IPS-NIHi11 (cell line): ENCODE results near the gene F12.

Experiments used
- DNase-seq: peaks from one replicate; pipeline ENCODE4 v3.0.0; 2012; ENCODE audit warnings: mixed read lengths, low spot score

Gene F12

DNA sequence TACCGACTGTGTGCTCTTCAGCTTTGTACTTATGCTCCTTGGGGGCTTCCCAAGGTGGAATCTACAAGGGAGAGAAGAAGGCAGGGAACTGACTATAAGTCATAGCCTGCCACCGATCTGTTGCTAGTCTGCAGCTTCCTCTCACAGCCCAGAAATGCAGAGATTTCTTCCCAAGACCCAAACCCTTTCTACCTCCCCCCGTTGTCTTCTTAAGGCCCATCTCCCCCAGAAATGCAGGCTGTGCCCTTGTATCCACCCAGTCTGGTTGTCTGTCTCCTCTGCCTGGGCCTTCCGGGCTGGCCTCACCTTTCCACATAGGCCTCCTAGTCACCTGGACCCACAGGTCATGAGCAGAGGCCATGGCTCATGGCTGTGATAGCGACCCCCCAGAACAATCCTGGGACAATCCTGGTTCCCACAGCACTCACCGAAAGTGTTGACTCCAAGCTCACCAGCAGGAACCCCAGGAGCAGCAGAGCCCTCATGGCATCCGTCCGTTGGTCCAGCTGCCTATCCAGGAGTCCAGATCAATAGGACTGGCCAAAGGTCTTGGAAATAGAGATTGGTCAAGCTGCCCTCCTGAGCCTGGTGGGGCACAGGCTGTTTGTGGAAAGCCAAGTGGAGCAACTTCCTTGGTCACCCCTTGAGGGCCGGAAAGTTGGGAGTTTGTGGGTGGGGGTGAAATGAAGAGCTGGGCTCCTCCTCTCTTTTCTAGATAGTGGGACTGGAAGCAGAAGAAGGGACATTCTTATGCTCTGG lies at the start of gene F12:
F12 (minus strand) TSS at position 522 of the 759 bp plus-strand sequence; CDS start at position 485, 37 bp downstream.
- DNase-seq: no peak

DNA sequence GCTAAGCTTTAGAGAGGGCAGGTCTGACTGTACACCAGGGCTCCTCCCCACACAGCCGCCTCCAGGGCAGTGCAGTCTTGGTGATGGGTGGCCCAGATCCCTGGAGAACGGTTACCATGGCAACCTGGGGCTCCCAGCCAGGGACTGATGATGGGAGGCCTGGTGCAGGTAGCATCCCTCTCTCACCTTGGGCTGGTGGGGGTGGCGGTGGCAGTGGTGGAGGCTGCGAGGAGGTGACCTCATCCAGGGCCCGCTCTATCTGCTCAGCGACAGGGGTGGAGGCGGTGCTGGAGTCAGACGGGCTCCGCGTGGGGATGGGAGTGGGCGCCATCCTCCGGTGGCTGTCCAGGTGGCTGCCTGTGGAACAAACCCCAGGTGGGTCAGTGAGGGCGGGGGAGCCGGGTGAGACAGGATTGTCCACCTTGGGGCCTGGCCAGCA lies 49.6 kb upstream of the F12 start:
- DNase-seq: no peak

DNA sequence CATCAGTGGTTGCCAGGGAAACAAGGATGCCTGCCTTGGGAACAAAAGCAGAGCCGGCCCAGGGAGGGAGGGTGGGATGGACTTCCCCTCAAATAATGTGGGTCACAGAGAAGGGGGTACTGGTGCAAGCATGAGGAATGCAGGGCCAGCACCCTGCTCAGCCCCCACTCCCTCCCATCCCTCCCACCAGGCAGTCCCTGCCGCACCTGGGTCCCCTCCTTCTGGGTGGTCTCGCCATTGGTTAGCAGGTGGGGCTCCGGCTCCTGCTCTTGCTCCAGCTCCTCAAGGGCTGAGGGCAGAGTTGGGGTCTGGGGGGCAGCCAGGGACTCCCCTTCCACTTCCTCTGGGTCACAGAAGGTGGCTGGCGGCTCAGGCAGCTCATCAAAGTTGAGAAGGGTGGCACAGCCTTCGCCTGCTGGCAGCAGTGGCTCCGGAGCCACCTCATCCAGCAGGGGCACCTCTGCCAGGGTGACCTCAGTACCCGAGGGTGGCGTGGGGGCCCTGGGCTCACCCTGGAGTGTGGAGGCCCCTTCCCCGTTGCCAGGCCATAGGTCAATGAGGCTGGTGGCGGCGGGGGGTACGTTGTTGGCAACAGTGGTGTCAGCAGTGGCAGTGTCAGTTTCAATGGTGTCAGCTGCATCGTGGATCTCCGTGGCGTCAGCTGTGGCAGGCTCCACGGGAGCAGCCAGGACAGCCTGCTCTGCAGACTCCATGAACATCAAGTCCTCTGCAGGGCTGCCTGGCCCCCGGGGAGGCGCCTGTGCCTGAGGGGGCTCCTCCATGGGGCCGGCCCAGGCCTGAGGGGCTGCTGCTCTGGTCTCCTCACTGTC lies 48.7 kb upstream of the F12 start:
- no peak for DNase-seq

DNA sequence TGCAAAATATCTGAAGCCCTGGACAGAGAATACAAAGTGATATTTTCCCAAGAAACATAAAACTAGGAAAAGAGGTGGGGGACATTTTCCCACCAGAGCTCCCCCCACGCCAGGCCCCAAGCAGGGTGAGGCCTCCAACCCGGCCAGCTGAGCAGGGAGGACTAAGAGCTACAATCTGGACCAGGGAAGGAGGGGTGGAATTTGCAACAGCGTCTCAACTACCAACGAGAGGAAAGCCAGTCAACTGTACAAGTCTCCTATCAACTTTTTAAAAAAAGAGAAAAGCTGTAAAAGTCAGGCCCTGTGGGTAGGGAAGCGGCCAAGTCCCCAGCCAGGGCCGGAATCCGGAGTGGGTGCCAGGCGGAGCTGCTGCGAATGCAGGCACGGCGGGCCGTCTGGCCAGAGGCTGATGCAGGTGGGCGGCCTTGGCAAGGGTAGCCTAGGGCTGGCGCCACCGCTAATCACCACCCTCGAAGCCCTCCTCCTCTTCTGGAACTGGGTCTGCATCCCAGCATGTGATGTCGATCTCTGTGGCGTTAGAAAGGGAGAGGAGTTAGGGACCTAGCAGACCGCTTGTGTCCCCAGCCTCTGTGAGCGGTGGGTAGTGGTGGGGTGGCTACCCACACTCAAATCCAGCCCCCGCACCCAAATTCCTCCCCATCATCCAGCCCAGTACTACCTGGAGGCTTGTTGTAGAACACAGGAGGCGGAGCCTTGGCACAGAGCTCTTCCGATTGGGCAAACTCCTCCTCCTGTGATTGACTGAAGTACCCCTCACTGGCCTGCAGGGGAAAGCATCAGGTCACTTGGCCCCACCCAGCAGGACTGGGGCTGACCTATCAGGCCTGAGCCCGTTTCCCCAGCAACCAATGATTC lies 47.9 kb upstream of the F12 start:
- peak; percentile 91 for DNase-seq

DNA sequence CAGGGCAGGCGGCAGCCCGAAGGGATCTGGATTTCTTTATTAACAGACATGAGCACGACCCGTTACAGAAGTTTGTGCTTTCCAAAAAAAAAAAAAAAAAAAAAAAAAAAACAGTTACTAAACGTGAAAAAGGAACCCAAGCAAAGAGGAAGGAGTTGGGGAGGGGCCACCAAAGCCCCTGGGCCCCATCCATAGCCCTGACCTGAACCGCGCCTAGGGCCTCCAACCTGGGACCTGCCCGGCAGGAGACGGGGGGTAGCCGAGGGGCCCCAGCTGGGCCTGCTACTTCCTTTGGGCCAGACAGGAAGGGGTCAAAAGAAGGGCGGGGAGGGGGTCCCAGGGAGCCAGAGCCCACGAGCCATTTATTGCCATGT lies 47.2 kb upstream of the F12 start:
- no peak for DNase-seq

DNA sequence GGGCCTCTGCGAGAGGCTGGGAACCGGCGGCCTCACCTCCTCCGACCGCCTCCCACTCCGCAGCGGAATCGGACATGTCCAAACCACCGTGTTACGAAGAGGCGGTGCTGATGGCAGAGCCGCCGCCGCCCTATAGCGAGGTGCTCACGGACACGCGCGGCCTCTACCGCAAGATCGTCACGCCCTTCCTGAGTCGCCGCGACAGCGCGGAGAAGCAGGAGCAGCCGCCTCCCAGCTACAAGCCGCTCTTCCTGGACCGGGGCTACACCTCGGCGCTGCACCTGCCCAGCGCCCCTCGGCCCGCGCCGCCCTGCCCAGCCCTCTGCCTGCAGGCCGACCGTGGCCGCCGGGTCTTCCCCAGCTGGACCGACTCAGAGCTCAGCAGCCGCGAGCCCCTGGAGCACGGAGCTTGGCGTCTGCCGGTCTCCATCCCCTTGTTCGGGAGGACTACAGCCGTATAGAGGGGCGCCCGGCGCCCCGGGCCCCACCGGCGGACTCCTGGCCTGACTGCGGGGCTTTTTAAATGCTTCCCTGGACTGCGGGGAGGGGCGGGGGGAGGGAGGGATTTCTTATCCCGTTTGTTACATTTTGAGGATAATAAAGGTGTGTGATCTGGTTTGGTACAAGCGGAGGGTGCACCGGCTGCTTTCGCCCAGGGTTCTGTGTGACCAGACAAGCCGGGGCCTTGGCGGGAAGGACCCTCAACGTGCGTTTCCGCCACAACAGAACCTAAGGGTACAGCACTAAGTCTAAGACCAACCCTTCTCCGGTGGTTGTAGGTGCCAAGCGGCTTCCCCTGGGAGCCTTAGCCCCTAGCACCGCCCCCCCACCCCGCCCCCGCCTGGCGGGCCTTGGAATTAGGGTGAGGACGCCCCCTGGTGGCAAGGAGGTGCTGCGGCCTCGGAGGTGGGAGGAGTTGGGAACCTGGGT lies 46.6 kb upstream of the F12 start:
- DNase-seq: peak; percentile 88

DNA sequence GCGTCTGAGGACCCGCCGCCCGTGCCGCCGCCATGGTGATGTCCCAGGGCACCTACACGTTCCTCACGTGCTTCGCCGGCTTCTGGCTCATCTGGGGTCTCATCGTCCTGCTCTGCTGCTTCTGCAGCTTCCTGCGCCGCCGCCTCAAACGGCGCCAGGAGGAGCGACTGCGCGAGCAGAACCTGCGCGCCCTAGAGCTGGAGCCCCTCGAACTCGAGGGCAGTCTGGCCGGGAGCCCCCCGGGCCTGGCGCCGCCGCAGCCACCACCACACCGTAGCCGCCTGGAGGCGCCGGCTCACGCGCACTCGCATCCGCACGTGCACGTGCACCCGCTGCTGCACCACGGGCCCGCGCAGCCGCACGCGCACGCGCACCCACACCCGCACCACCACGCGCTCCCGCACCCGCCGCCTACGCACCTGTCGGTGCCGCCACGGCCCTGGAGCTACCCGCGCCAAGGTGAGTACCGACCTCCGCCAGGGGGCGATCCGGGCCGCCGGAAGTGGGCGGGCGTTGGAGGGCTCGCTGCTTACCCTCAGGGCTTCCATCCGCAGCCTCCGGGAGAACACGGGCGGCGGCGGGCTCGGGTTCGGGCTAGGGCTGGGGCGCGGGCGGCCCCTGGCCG lies 45.8 kb upstream of the F12 start:
- peak; percentile 85 for DNase-seq

DNA sequence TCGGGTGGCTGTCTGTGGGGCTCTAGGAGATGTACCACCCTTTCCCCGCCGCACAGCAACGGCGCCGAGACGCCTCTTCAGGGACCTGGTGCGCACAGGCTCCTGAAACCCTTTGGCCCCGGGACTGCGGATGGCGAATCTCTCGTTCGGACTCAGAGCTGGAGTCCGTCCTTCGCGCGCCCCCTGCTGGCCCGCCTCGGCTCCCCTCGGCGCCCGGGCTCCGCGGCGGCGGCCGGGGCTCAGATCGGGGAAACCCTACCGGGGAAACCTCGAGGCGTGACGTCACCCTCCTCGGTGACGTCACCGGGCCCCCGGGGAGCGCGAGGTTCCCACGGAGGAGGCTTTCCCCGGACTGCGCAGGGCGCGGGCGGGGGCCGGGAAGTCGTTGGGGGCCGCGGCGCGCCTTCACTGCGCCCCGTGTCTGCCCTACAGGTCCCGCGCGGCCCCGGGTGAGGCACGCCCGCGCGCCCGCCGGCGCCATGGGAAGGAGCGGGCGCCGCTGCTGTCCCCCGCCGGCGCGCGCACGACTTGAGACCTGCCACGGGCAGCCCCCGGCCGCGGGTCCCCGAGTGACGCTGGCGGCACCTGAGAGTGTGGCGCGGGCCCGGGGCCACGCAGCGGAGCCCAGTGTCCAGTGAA lies 45.2 kb upstream of the F12 start:
- DNase-seq: peak; percentile 94

DNA sequence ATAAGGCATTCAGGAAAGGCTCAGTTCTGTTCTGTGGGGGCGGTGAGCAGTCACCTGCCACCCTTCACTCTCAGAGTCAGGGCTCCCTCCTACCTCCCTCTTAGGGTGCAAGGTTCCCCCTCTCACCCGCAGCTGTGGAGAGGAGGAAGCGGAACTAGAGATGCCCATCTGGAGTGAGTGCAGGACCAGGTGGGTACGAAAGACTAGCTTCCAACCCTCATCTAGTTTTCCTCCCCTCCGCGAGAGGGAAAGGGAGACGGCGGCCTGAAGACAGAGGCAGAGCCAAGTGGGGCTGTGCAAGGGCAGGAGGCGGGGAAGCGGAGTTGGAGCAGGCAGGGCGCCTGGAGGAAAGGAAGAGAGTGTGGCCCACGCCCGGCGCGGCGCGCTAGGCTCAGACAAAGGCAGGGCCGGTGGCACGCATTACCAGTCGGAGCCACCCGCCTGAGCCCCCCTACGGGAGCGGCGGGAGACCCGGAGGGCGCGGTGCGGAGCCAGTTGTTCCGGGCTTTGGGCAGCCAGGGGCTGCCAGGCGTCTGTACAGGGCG lies 44.6 kb upstream of the F12 start:
- DNase-seq: no peak

DNA sequence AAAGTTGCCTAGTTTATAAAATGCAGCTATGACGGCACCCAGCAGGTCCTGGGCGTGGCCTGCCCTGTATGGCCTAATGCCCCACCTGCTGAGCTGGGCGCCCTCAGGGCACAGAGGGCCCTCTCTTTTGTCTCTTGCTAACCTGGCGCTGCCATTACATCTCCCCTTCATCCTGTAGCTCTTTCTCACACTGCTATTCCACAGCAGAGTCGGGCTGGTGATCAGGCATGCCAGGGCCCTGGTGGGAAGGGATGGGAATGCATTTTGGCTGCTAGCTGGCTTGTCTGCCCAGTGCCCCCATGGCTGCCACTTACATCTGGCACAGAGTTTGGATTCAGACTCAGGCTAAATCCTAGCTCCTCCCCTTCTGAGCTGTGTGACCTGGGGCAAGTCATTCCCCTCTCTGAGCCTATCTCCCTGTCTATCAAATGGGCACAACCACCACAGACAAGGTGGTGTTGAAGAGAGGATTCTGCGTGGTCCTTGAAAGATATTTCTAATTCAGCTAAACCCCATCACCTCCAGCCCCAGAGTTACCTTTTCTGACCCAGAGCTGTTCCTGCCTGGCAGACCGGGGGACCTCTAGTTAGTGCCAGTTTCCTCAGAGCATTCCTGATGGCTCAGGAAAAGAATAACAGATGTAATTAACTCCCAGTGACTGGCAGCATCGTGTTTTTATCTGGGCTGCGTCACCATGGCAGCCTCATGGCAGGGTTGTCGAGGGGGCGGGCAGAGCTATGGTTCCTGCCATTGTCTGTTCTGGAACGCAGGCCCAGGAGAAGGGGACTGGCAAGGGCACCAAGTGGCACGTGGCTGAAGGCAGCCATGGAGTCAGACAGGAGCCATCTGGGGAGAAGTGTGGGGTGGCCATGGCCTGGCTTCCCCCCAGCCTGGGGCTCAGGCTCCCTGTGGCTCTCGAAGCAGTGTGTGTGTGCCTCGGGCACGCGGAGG lies 43.6 kb upstream of the F12 start:
- no peak for DNase-seq

DNA sequence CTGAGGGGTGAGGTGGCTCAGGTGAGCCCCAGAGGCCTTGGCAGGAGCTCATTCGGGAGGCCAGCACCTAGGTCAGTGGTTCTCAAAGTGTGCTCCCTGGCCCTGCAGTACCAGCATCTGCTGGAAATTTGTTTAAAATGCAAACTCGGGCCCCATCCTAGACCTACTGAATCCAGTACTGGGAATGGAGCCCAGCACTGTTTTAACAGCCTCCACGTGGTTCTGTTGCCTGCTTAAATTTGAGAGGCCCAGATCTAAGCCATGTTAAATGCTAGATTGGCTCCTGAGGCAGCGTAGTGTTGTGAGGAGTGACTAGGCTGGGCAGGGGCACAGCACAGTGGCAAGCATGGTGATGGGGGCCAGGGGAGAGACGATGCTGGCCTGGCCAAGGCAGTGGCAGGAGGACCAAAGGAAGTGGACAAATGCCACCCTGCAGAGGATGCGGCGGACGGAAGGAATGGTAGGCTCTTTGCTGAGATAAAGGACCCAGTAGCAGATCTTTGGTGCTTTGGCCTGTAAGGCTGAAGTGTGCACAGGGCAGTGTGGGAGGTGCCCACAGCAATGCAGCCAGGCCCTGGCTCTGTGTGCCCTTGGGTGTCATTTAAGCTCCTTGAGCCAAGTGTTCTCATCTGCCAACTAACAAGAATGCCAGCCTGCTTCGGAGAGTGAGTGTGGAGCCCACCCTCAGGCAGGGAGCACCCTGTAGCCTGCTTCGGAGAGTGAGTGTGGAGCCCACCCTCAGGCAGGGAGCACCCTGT lies 41.5 kb upstream of the F12 start:
- no peak for DNase-seq

DNA sequence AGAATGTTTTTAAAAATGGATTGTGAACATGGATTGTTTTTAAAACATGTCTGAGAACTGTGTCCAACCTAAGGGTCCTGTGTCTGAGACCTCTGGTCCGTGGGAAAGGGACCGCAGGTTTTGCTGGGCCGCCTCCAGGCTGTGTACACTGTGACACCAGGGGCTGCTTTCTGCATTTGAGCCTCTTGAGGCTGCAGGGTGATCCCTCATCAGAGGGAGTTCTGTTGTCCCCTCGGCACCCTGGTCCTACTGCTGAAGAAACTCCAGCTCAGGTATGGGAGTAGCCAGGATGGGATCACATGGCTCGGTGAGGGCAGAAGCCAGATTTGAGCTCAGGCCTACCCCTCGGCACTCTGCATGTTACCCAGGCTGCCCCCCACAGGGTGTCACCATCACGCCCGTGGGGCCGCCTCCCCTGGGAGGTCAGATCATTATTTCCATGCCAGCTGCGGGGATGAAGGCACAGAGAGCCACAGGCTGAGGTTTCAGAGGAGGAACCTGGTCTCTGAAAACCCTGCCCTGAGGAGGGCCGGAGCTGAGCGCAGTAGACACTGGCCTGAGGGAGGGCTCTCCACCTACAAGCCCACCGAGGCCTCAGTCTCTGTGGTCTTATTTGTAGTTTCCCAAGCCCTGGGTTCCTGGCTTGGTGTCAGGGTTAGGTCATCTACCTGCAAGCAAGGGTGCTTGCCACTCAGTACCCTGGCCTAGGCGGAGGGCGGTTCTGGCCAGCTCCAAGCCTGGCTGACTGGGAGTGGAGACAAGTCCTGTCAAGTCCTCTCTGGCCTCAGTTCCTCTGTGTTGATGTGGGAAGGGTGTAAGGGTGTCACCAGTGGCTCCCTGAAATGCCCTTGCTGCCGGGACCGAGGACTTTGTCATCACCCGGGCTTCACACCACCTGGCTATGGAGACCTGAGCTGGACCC lies 40.0 kb upstream of the F12 start:
- no peak for DNase-seq

DNA sequence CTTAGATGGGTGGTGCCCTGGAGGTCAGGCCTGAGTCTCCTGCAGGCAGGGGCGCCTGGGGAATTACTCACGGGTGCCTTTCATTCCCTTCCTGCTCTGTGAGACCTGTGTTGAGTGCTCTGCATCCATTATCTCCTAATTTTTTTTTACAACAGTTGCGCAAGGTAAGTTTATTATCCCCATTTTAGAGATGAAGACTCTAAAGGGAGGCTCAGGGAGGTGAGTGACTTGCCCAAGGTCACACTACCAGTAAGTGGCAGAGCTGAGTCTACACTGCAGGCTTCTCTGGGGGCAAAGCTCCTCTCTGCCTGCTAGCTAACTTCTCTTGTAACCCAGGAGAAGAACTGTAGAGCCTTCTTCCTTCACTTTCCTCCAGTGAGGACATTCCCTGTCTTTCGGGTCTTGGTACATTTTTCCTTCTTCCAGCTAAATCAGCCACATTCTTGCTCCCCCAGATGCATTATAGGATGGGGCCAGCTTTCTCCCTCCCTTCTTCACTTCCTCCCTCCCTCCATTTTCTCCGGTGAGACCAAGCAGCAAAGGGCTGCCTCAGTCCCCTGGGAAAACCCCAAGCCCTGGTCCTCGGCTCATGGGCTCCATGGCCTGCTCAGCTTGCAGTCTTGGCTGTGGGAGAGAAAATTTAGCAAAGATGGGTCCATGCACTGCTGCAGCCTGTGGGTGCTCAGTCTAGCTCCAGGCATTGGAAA lies 39.0 kb upstream of the F12 start:
- DNase-seq: no peak

DNA sequence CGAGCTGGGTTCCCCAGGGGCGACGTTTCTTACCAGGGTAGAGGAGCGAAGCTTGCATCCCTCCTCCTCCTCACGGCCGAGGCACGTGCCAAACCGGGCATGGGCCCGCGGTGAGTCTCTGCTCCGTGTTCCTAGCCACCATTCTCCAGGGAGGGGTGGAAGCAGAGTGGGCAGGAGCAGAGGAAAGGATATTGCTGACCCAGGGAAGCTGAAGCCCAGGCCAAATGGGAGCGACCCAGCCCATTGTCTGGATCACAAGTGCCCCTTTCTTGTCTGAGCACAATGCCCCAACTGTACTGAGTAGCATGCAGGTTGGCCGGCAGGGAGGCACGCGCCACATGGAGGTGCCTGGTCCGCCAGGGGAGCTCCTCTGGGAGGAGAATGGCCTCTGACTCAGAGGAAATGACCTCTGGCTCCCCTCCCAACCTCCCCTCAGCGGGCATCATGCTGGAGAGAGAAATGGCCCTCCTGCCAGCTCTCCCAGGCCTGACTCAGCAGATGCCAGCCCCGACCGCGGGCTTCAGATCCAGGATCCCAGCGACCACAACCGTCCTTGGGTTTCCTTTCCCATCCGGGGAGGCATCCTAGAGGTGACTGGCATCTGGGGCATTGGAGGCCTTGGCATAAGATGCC lies 38.4 kb upstream of the F12 start:
- DNase-seq: peak; percentile 69

DNA sequence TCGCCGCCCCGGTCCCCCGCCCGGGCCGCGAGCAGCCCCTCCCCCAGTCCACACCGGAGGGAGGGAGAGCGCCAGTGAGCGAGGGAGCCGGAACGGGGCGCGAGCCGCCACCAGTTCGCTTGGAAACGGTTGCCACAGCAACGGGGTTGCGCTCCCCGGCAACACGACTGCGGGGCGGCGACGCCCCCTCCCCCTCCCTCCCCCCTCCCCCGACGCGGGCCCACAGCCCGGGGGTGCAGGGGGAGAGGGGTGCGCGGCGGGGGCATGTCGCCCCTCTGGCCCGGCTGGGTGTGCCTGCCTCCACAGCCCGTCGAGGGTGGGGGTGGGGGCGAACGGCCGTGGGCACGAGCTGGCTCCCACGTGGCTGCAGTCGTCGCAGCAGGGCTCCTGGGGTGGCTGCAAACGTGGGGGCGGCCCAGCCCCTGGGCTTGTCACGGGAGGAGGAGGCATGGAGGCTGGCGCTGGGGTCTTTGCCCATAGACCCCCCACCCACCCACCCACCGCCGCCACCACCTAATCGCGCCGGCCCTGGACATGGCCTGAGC lies 37.8 kb upstream of the F12 start:
- peak; percentile 83 for DNase-seq
